ENCODE results near the gene EME1.
A peak's percentile ranks its signal among the peaks of the same experiment; 100 is the strongest.
"Not testable (repeated sequence)": the region's sequence is repeated elsewhere in the genome, so short reads cannot be mapped to it uniquely, and the experiment has no call there.

The EME1 gene

GRCh38 chr17:50393700-50394099, 20.7 kb downstream of the EME1 start:
- no peak for DNase-seq (ENCODE audit: low spot score)

- no peak for DNase-seq (ENCODE audit: low spot score)
These were observed 21.7 kb downstream of the EME1 start for GRCh38 chr17:50394711-50395110.

- peak; percentile 50 for DNase-seq (ENCODE audit: low spot score)
These were observed 23.5 kb downstream of the EME1 start for GRCh38 chr17:50396261-50397110.

GRCh38 chr17:50397111-50397918, 24.3 kb downstream of the EME1 start, which contains the start of gene LRRC59:
Gene LRRC59 (minus strand): TSS chr17:50397523. CDS start chr17:50397317, 206 bp downstream.
- peak; percentile 88 for DNase-seq (ENCODE audit: low spot score)

- DNase-seq (ENCODE audit: low spot score): peak; percentile 32
These were observed 24.9 kb downstream of the EME1 start for GRCh38 chr17:50397919-50398285.

GRCh38 chr17:50398672-50399071, 25.6 kb downstream of the EME1 start:
- DNase-seq (ENCODE audit: low spot score): not testable (repeated sequence)

- DNase-seq (ENCODE audit: low spot score): not testable (repeated sequence)
These were observed 26.6 kb downstream of the EME1 start for GRCh38 chr17:50399591-50399990.

- not testable (repeated sequence) for DNase-seq (ENCODE audit: low spot score)
These were observed 32.3 kb downstream of the EME1 start for GRCh38 chr17:50405351-50405750.

- DNase-seq (ENCODE audit: low spot score): no peak
These were observed 33.5 kb downstream of the EME1 start for GRCh38 chr17:50406578-50406977.

- DNase-seq (ENCODE audit: low spot score): no peak
These were observed 34.9 kb downstream of the EME1 start for GRCh38 chr17:50407921-50408320.

- no peak for DNase-seq (ENCODE audit: low spot score)
These were observed 39.2 kb downstream of the EME1 start for GRCh38 chr17:50412188-50412732.

GRCh38 chr17:50414808-50415207, 41.8 kb downstream of the EME1 start:
- no peak for DNase-seq (ENCODE audit: low spot score)

- not testable (repeated sequence) for DNase-seq (ENCODE audit: low spot score)
These were observed 46.5 kb downstream of the EME1 start for GRCh38 chr17:50419577-50419976.

GRCh38 chr17:50420419-50421112, 47.5 kb downstream of the EME1 start:
- no peak for DNase-seq (ENCODE audit: low spot score)

- DNase-seq (ENCODE audit: low spot score): no peak
These were observed 48.5 kb downstream of the EME1 start for GRCh38 chr17:50421308-50422051.

- no peak for DNase-seq (ENCODE audit: low spot score)
These were observed 49.7 kb downstream of the EME1 start for GRCh38 chr17:50422738-50423137.

- DNase-seq (ENCODE audit: low spot score): peak; percentile 84
These were observed 50.6 kb downstream of the EME1 start for GRCh38 chr17:50423553-50424159.

GRCh38 chr17:50424246-50424995, 51.4 kb downstream of the EME1 start:
- no peak for DNase-seq (ENCODE audit: low spot score)

GRCh38 chr17:50424996-50425681, 52.1 kb downstream of the EME1 start:
- no peak for DNase-seq (ENCODE audit: low spot score)

All from HuH-7 (cell line).